K562 (cell line): ENCODE measurements around the gene TGM1. TPM values are rescaled to one million over a fixed set of nuclear protein-coding genes. Genes with fewer than 3 reads are reported as not detected.
A peak's percentile ranks its signal among the peaks of the same experiment; 100 is the strongest.

Experiments
- ATAC-seq: fragments of 200-7000 bp; cut with Tn5 transposase; 3 replicates; pipeline ENCODE4 v1.9.1; 2020; ENCODE audit warnings: moderate library complexity
- BruUV-seq: library from RNA; stranded (reverse); fragments of 400-500 nt; replicated peaks from 2 replicates; lab custom pipeline; 2021; lab: Mats Ljungman, UMichigan
- CTCF ChIA-PET: fragments of 300-600 bp; formaldehyde crosslinking; extraction: SDS; loops from one replicate; lab custom pipeline; 2021; ENCODE audit warnings: low intra/inter-chr PET ratio; lab: Yijun Ruan, JAX
- POLR2A ChIA-PET: fragments of 300-600, 350-650 bp; sonication (Branson Sonifier 250); formaldehyde crosslinking; extraction: SDS; loops from one replicate; lab custom pipeline; 2021; ENCODE audit warnings: antibody characterized with exemption, inconsistent platforms; lab: Yijun Ruan, JAX
- DNase-seq, 4 experiments: peaks; one replicate each; pipeline versions ENCODE4 v3.0.0 to v3.0.0-alpha.2; 2011 to 2018; ENCODE audit warnings: low spot score in 3 of 4, mixed read lengths in 3 of 4; ENCODE audit errors: extremely low read depth in 1 of 4
- FAIRE-seq: peaks from 2 replicates; lab custom pipeline; 2011; peaks lifted over from hg19 to GRCh38; lab: Jason Lieb, UNC
- H2AFZ ChIP-seq: 2 replicates; pipeline ENCODE4 v1.6.0; 2011; ENCODE audit warnings: low read depth, low read length, control low read depth, inconsistent platforms
- H3K27ac ChIP-seq: fragments of 200-600 bp; 3 replicates; pipeline ENCODE4 v1.8.0; 2011; ENCODE audit warnings: low read depth, mild to moderate bottlenecking, control low read depth, inconsistent platforms, low read length, moderate library complexity, mixed read lengths; ENCODE audit errors: extremely low read depth
- H3K27me3 ChIP-seq, 2 experiments: fragments of 300-600 bp in 1 of 2; 2 replicates in 1 of 2; 3 replicates in 1 of 2; pipeline versions ENCODE4 v1.6.0 to v1.8.0; 2011; ENCODE audit warnings: inconsistent platforms in 2 of 2, low read length in 2 of 2, mild to moderate bottlenecking in 1 of 2, mixed read lengths in 1 of 2, moderate library complexity in 1 of 2; ENCODE audit not compliant: control insufficient read depth in 2 of 2, insufficient read depth in 2 of 2
- H3K36me3 ChIP-seq: fragments of 300-600 bp; 3 replicates; pipeline ENCODE4 v1.8.0; 2011; ENCODE audit warnings: mild to moderate bottlenecking, low read length, inconsistent platforms; ENCODE audit not compliant: control insufficient read depth, insufficient read depth
- H3K4me1 ChIP-seq, 2 experiments: fragments of 200-600 bp in 1 of 2; replicated peaks in 1 of 2; 2 replicates in 1 of 2; 3 replicates in 1 of 2; pipeline versions ENCODE4 v1.5.1 to v1.8.0; 2011; ENCODE audit warnings: inconsistent platforms in 2 of 2, low read length in 2 of 2, mild to moderate bottlenecking in 1 of 2, mixed read lengths in 1 of 2, moderate library complexity in 1 of 2; ENCODE audit not compliant: control insufficient read depth in 2 of 2, insufficient read depth in 2 of 2
- H3K4me2 ChIP-seq: 2 replicates; pipeline ENCODE4 v1.6.1; 2011; ENCODE audit warnings: low read length, control low read depth, inconsistent platforms, mixed read lengths; ENCODE audit not compliant: insufficient read depth
- H3K4me3 ChIP-seq: fragments of 200-600 bp; sonication (generic), shearing (Covaris generic); 2 replicates; pipeline ENCODE4 v1.5.1; 2016; ENCODE audit warnings: control low read depth, inconsistent platforms
- H3K79me2 ChIP-seq: fragments of 200-600 bp; 3 replicates; pipeline ENCODE4 v1.8.0; 2011; ENCODE audit warnings: low read length, inconsistent platforms; ENCODE audit not compliant: control insufficient read depth, insufficient read depth
- H3K9ac ChIP-seq, 2 experiments: 2 replicates each; pipeline versions ENCODE4 v1.6.0 to v1.6.1; 2011; ENCODE audit warnings: low read depth in 2 of 2, low read length in 2 of 2, control low read depth in 1 of 2, inconsistent platforms in 1 of 2, mild to moderate bottlenecking in 1 of 2, mixed read lengths in 1 of 2; ENCODE audit not compliant: insufficient read depth in 1 of 2
- H3K9me1 ChIP-seq: one replicate; pipeline ENCODE4 v1.6.0; 2011; ENCODE audit warnings: inconsistent platforms, mild to moderate bottlenecking, low read length, moderate library complexity; ENCODE audit not compliant: control insufficient read depth, insufficient read depth
- H3K9me3 ChIP-seq: replicated peaks from 2 replicates; pipeline ENCODE4 v1.5.1; 2011; ENCODE audit warnings: low read depth, low read length, inconsistent platforms; ENCODE audit not compliant: control insufficient read depth, insufficient read depth
- H4K20me1 ChIP-seq: replicated peaks from 2 replicates; pipeline ENCODE4 v1.6.1; 2011; ENCODE audit warnings: low read length, inconsistent platforms, mixed read lengths; ENCODE audit not compliant: control insufficient read depth, insufficient read depth
- ARID4B ChIP-seq: sonication (generic); formaldehyde crosslinking; IDR thresholded peaks from 2 replicates; pipeline ENCODE4 v1.8.0; 2022; ENCODE audit warnings: mild to moderate bottlenecking, missing genetic modification reagents
- BCOR ChIP-seq: fragments of 450-650 bp; IDR thresholded peaks from 2 replicates; pipeline ENCODE4 v1.6.1; 2016
- CBFB ChIP-seq: sonication (generic); formaldehyde crosslinking; IDR thresholded peaks from 2 replicates; pipeline ENCODE4 v1.4.0; 2020; ENCODE audit warnings: mild to moderate bottlenecking, missing genetic modification reagents
- CBX3 ChIP-seq, 2 experiments: IDR thresholded peaks; 1 replicate in 1 of 2; 2 replicates in 1 of 2; pipeline ENCODE4 v1.6.1; 2012; ENCODE audit warnings: inconsistent platforms in 2 of 2, low read length in 2 of 2, borderline replicate concordance in 1 of 2, control low read depth in 1 of 2
- CHD4 ChIP-seq: fragments of 200-600 bp; sonication (generic); IDR thresholded peaks from 3 replicates; pipeline ENCODE4 v1.6.1; 2012; ENCODE audit warnings: low read depth, mild to moderate bottlenecking, mixed read lengths, low read length, inconsistent platforms; ENCODE audit not compliant: insufficient read depth, insufficient replicate concordance, poor library complexity, severe bottlenecking
- ESRRA ChIP-seq: fragments of 450-650 bp; IDR thresholded peaks from 2 replicates; pipeline ENCODE4 v1.6.1; 2014; ENCODE audit warnings: low read depth, mild to moderate bottlenecking, moderate library complexity, borderline replicate concordance
- HDAC2 ChIP-seq: fragments of 450-650 bp; IDR thresholded peaks from 2 replicates; pipeline ENCODE4 v1.6.1; 2016; ENCODE audit warnings: mild to moderate bottlenecking
- KDM1A ChIP-seq, 2 experiments: fragments of 450-650 bp; IDR thresholded peaks; 2 replicates each; pipeline ENCODE4 v1.6.1; 2016; ENCODE audit warnings: mild to moderate bottlenecking in 2 of 2
- NFIX ChIP-seq: fragments of 250-450 bp; sonication (Bioruptor Pico); IDR thresholded peaks from 2 replicates; pipeline ENCODE4 v1.4.0; 2020; ENCODE audit warnings: low read depth, mild to moderate bottlenecking, moderate library complexity
- PHF20 ChIP-seq: fragments of 450-650 bp; IDR thresholded peaks from 2 replicates; pipeline ENCODE4 v1.6.1; 2018; ENCODE audit not compliant: partially characterized antibody
- RBM25 ChIP-seq: fragments of 200-400 bp; formaldehyde crosslinking; IDR thresholded peaks from 2 replicates; pipeline ENCODE4 v1.6.1; 2018; ENCODE audit warnings: low read length, low read depth, moderate library complexity; ENCODE audit not compliant: severe bottlenecking
- SIN3A ChIP-seq, 2 experiments: fragments of 150-350 bp in 1 of 2; IDR thresholded peaks; 2 replicates each; pipeline ENCODE4 v1.6.1; 2011 to 2016; ENCODE audit warnings: borderline replicate concordance in 2 of 2, low read depth in 2 of 2, low read length in 2 of 2, mild to moderate bottlenecking in 2 of 2, moderate library complexity in 2 of 2; ENCODE audit not compliant: control insufficient read depth in 1 of 2
- SMARCE1 ChIP-seq: fragments of 450-650 bp; IDR thresholded peaks from 2 replicates; pipeline ENCODE4 v1.7.1; 2016; ENCODE audit warnings: mild to moderate bottlenecking
- SREBF2 ChIP-seq: sonication (generic); formaldehyde crosslinking; IDR thresholded peaks from 2 replicates; pipeline ENCODE4 v1.4.0; 2020; ENCODE audit warnings: mild to moderate bottlenecking, missing genetic modification reagents
- TAF9B ChIP-seq: fragments of 450-650 bp; IDR thresholded peaks from 2 replicates; pipeline ENCODE4 v1.6.1; 2018; ENCODE audit warnings: mild to moderate bottlenecking; ENCODE audit not compliant: partially characterized antibody
- ZBTB2 ChIP-seq: fragments of 450-650 bp; IDR thresholded peaks from 2 replicates; pipeline ENCODE4 v1.6.1; 2016; ENCODE audit warnings: antibody characterized with exemption
- WGBS: fragments of 100-300 bp; shearing (Covaris generic); methylation state at CpG from one replicate; pipeline ENCODE4 v1.1.6; 2016; ENCODE audit warnings: low coverage, mixed read lengths; ENCODE audit not compliant: insufficient coverage; ENCODE audit errors: missing lambda C conversion rate; 5-methylcytosine and 5-hydroxymethylcytosine counted together
- in situ Hi-C: fragments of 300-500 bp; cut with MboI; formaldehyde crosslinking; loops from 4 replicates; pipeline ENCODE4 v1.15.0; 2018; ENCODE audit warnings: inconsistent platforms, mixed read lengths
- intact Hi-C: fragments of 100-400 bp; cut with micrococcal nuclease; formaldehyde crosslinking; loops from 2 replicates; pipeline ENCODE4 v1.14.2; 2022
- polyA plus RNA-seq, 8 experiments: library from polyadenylated mRNA; depleted of rRNA in 4 of 8; stranded (reverse) in 5 of 8; unstranded in 3 of 8; fragments of >200 nt; fragmentation: Nextera tagmentation in 2 of 8; fragmentation: Illumina TruSeq in 1 of 8; extraction: Ambion mirVana in 2 of 8; extraction: Trizol in 1 of 8; gene quantifications; 2 replicates each; pipeline versions ENCODE4 v1.2.1 to v1.2.3, GENCODE V29; 2011 to 2014; ENCODE audit warnings: inconsistent platforms in 1 of 8, missing spikeins in 1 of 8
- total RNA-seq, 7 experiments: library from RNA; depleted of rRNA in 6 of 7; stranded (reverse); fragments of >200 nt in 6 of 7; fragmentation: Illumina TruSeq in 2 of 7; extraction: Trizol in 2 of 7; gene quantifications; 2 replicates each; pipeline versions ENCODE4 v1.2.1 to v1.2.3, GENCODE V29; 2011 to 2021; ENCODE audit warnings: low replicate concordance in 1 of 7

The TGM1 gene
- total and polyA plus RNA-seq, 9 of the 15 experiments (the other 6 are each of a cell fraction or from before 2014, with no cell fraction given): 0.13 to 4.4 (median 0.88) TPM

GRCh38 chr14:24270537-24271133, 7.7 kb upstream of the TGM1 start:
- H3K9ac ChIP-seq: peak overlapping the region; percentile 95 to 99
- H3K36me3 ChIP-seq: no peaks in the 10 kb centered on the region; the same call in 2 of the 3 replicates
- ATAC-seq (peak; percentile 8), DNase-seq (peak in 1 of 4 experiments; percentile 22), FAIRE-seq (no peak)
- H3K79me2 ChIP-seq: peaks cover 9% of the 10 kb centered on the region; the same call in 1 of the 3 replicates
- peaks cover 2% of the 10 kb centered on the region for H3K9me1 ChIP-seq
- POLR2A ChIA-PET: interaction anchor here (0.6 to 2.1 kb wide), 7 partner anchors 9 to 166 kb away, joined by 3 to 11 read pairs (median 4); partner anchors contain the start of genes CIDEB, FITM1 and TINF2
- in situ Hi-C loops (no loop called here), intact Hi-C loops (loop anchor here (2.0 kb wide), 1 partner anchor 28 kb away; the partner anchor contains the start of gene TINF2)
- H3K9me3 ChIP-seq: no peaks in the 10 kb centered on the region
- peak overlapping the region; percentile 94 for H3K4me3 ChIP-seq
- no peaks in the 10 kb centered on the region for H3K27me3 ChIP-seq
- H3K4me2 ChIP-seq: peak overlapping the region; percentile 92
- H2AFZ ChIP-seq: peak overlapping the region; percentile 95
- CTCF ChIA-PET: interaction anchor here (0.6 to 1.0 kb wide), 2 partner anchors 27 to 28 kb away, joined by 3 to 6 read pairs; partner anchors contain the start of gene TINF2
- peak overlapping the region; percentile 99 for H3K27ac ChIP-seq
- WGBS: 9% methylated on average over 13 of the region's 13 CpGs
- BruUV-seq: no TSS peak
- H3K4me1 ChIP-seq: peaks cover 25 to 26% of the 10 kb centered on the region in 2 experiments; a peak in 4 of 5 replicates
- no peaks in the 10 kb centered on the region; the same call in 1 of the 2 replicates for H4K20me1 ChIP-seq
- peak; percentile 86 for TF ChIP-seq HDAC2
- no peak for TF ChIP-seq SMARCE1
- TF ChIP-seq ESRRA: 0 out of 2 replicates have a peak, but pooled peaks have one; percentile 34
- TF ChIP-seq ZBTB2: no peak
- no peak for TF ChIP-seq CBFB (CRISPR knock-in tag)
- no peak for TF ChIP-seq TAF9B
- TF ChIP-seq ARID4B (CRISPR knock-in tag): peak; percentile 14; the same call in 1 of the 2 replicates
- peak; percentile 96 for TF ChIP-seq BCOR
- peak; percentile 27 for TF ChIP-seq PHF20
- TF ChIP-seq CHD4: peak; percentile 90
- TF ChIP-seq SIN3A (IDR thresholded peaks at IDR 0.05; ENCODE audit: borderline replicate concordance in 2 of 2, control insufficient read depth in 1 of 2, low read depth in 2 of 2, low read length in 2 of 2): 0 out of 4 replicates have a peak, but pooled peaks of 1 of the 2 experiments have one; percentile 15
- no peak for TF ChIP-seq SREBF2 (CRISPR knock-in tag)
- TF ChIP-seq RBM25: peak; percentile 99
- no peak for TF ChIP-seq NFIX (CRISPR knock-in tag)
- 0 out of 3 replicates have a peak, but pooled peaks of 1 of the 2 experiments have one; percentile 56 for TF ChIP-seq CBX3 (IDR thresholded peaks at IDR 0.05; ENCODE audit: borderline replicate concordance in 1 of 2, low read length in 2 of 2)
- TF ChIP-seq KDM1A (IDR thresholded peaks at IDR 0.05): peak; percentile 80 to 90
